ACC112 (cell line): Measurements from ENCODE around the gene KRTAP22-2.

Source experiments
- H2AFZ ChIP-seq: fragments of 200-600 bp; sonication (generic); one replicate; pipeline ENCODE4 v1.6.0; 2017; ENCODE audit warnings: antibody characterized with exemption, low read length; ENCODE audit not compliant: unreplicated experiment
- H3K27ac ChIP-seq: fragments of 200-600 bp; sonication (generic); 2 replicates; pipeline ENCODE4 v1.5.1; 2014; ENCODE audit warnings: low read depth, mild to moderate bottlenecking, antibody characterized with exemption, low read length, moderate library complexity
- H3K27me3 ChIP-seq: fragments of 200-600 bp; sonication (generic); 2 replicates; pipeline ENCODE4 v1.6.1; 2014; ENCODE audit warnings: mild to moderate bottlenecking, antibody characterized with exemption, low read length, moderate library complexity, mixed read lengths; ENCODE audit not compliant: insufficient read depth
- H3K36me3 ChIP-seq: fragments of 200-600 bp; sonication (generic); 2 replicates; pipeline ENCODE4 v1.6.1; 2016; ENCODE audit warnings: mild to moderate bottlenecking, antibody characterized with exemption, low read length, moderate library complexity, mixed read lengths; ENCODE audit not compliant: insufficient read depth
- H3K4me1 ChIP-seq: fragments of 200-600 bp; sonication (generic); one replicate; pipeline ENCODE4 v1.6.1; 2016; ENCODE audit warnings: low read length, mixed read lengths; ENCODE audit not compliant: insufficient read depth, unreplicated experiment, control insufficient read depth
- H3K4me3 ChIP-seq: fragments of 200-600 bp; sonication (generic); 2 replicates; pipeline ENCODE4 v1.5.1; 2014; ENCODE audit warnings: mild to moderate bottlenecking, low read depth, low read length
- H3K79me2 ChIP-seq: fragments of 200-600 bp; sonication (generic); one replicate; pipeline ENCODE4 v1.6.0; 2016; ENCODE audit warnings: low read length; ENCODE audit not compliant: control insufficient read depth, unreplicated experiment, insufficient read depth

The KRTAP22-2 gene

GRCh38 chr21:30613836-30614235 lies 23.6 kb upstream of the KRTAP22-2 start, which contains the start of gene KRTAP6-1:
TSS of gene KRTAP6-1 (minus strand) at chr21:30613930. CDS start at chr21:30613904, 26 bp downstream.
- Histone ChIP-seq H3K27ac (no peak within 1 kb of the TSS), H3K79me2 (no peaks in the 10 kb centered on the region), H3K4me1 (no peaks in the 10 kb centered on the region), H3K27me3 (no peaks in the 10 kb centered on the region), H3K4me3 (no peak within 1 kb of the TSS), H3K36me3 (no peaks in the 10 kb centered on the region), H2AFZ (no peak within 1 kb of the TSS)

- Histone ChIP-seq H3K36me3 (no peaks in the 10 kb centered on the region), H3K27ac (no peak overlapping the region), H3K4me3 (no peak overlapping the region), H2AFZ (no peak overlapping the region), H3K27me3 (no peaks in the 10 kb centered on the region), H3K4me1 (no peaks in the 10 kb centered on the region), H3K79me2 (no peaks in the 10 kb centered on the region)
Measured at GRCh38 chr21:30612132-30612531, 21.9 kb upstream of the KRTAP22-2 start.

- H3K27me3 ChIP-seq = no peaks in the 10 kb centered on the region
- no peak overlapping the region for H3K4me3 ChIP-seq
- H3K4me1 ChIP-seq = no peaks in the 10 kb centered on the region
- no peaks in the 10 kb centered on the region for H3K79me2 ChIP-seq
- H3K27ac ChIP-seq = no peak overlapping the region
- no peaks in the 10 kb centered on the region for H3K36me3 ChIP-seq
- no peak overlapping the region for H2AFZ ChIP-seq
Measured at GRCh38 chr21:30605968-30606367, 15.8 kb upstream of the KRTAP22-2 start.

- Histone ChIP-seq H3K79me2 (no peaks in the 10 kb centered on the region), H2AFZ (no peak within 1 kb of the TSS), H3K27ac (no peak within 1 kb of the TSS), H3K36me3 (no peaks in the 10 kb centered on the region), H3K4me3 (no peak within 1 kb of the TSS), H3K4me1 (no peaks in the 10 kb centered on the region), H3K27me3 (no peaks in the 10 kb centered on the region)
Measured at GRCh38 chr21:30600787-30601186, 10.6 kb upstream of the KRTAP22-2 start, which contains the start of gene KRTAP22-1. TSS of gene KRTAP22-1 (plus strand) at chr21:30601087.

- H3K4me1 ChIP-seq = no peaks in the 10 kb centered on the region
- no peaks in the 10 kb centered on the region for H3K36me3 ChIP-seq
- no peak within 1 kb of the TSS for H3K27ac ChIP-seq
- no peaks in the 10 kb centered on the region for H3K27me3 ChIP-seq
- H3K79me2 ChIP-seq = no peaks in the 10 kb centered on the region
- H2AFZ ChIP-seq = no peak within 1 kb of the TSS
- no peak within 1 kb of the TSS for H3K4me3 ChIP-seq
Measured at GRCh38 chr21:30598802-30599201, 8.6 kb upstream of the KRTAP22-2 start, which contains the start of gene KRTAP6-2. TSS of gene KRTAP6-2 (minus strand) at chr21:30598902. CDS start at chr21:30598874, 28 bp downstream.

GRCh38 chr21:30592140-30592539 lies 1.9 kb upstream of the KRTAP22-2 start, which contains the start of gene KRTAP6-3:
TSS of gene KRTAP6-3 (plus strand) at chr21:30592440. CDS start at chr21:30592446, 6 bp downstream.
- no peaks in the 10 kb centered on the region for H3K79me2 ChIP-seq
- no peaks in the 10 kb centered on the region for H3K27me3 ChIP-seq
- no peak within 1 kb of the TSS for H3K27ac ChIP-seq
- no peak within 1 kb of the TSS for H2AFZ ChIP-seq
- no peak within 1 kb of the TSS for H3K4me3 ChIP-seq
- no peaks in the 10 kb centered on the region for H3K36me3 ChIP-seq
- H3K4me1 ChIP-seq = no peaks in the 10 kb centered on the region

- H3K36me3 ChIP-seq = no peaks in the 10 kb centered on the region
- H3K4me3 ChIP-seq = no peak overlapping the region
- no peaks in the 10 kb centered on the region for H3K4me1 ChIP-seq
- H3K79me2 ChIP-seq = no peaks in the 10 kb centered on the region
- no peak overlapping the region for H2AFZ ChIP-seq
- no peaks in the 10 kb centered on the region for H3K27me3 ChIP-seq
- no peak overlapping the region for H3K27ac ChIP-seq
Measured at GRCh38 chr21:30582870-30583269, 7.3 kb downstream of the KRTAP22-2 start.

- H3K27ac ChIP-seq = no peak overlapping the region
- H3K4me1 ChIP-seq = no peaks in the 10 kb centered on the region
- H3K4me3 ChIP-seq = no peak overlapping the region
- no peaks in the 10 kb centered on the region for H3K36me3 ChIP-seq
- no peaks in the 10 kb centered on the region for H3K27me3 ChIP-seq
- H2AFZ ChIP-seq = no peak overlapping the region
- H3K79me2 ChIP-seq = no peaks in the 10 kb centered on the region
Measured at GRCh38 chr21:30580132-30580531, 10.1 kb downstream of the KRTAP22-2 start.

- no peak overlapping the region for H3K4me3 ChIP-seq
- H3K36me3 ChIP-seq = no peaks in the 10 kb centered on the region
- no peaks in the 10 kb centered on the region for H3K79me2 ChIP-seq
- H3K27ac ChIP-seq = no peak overlapping the region
- no peaks in the 10 kb centered on the region for H3K4me1 ChIP-seq
- H2AFZ ChIP-seq = no peak overlapping the region
- no peaks in the 10 kb centered on the region for H3K27me3 ChIP-seq
Measured at GRCh38 chr21:30579346-30579745, 10.9 kb downstream of the KRTAP22-2 start.

- no peak overlapping the region for H2AFZ ChIP-seq
- H3K79me2 ChIP-seq = no peaks in the 10 kb centered on the region
- no peaks in the 10 kb centered on the region for H3K36me3 ChIP-seq
- H3K4me1 ChIP-seq = no peaks in the 10 kb centered on the region
- no peaks in the 10 kb centered on the region for H3K27me3 ChIP-seq
- no peak overlapping the region for H3K4me3 ChIP-seq
- no peak overlapping the region for H3K27ac ChIP-seq
Measured at GRCh38 chr21:30577766-30578165, 12.4 kb downstream of the KRTAP22-2 start.

GRCh38 chr21:30567617-30568016 lies 22.6 kb downstream of the KRTAP22-2 start:
- H3K27me3 ChIP-seq = no peaks in the 10 kb centered on the region
- no peaks in the 10 kb centered on the region for H3K79me2 ChIP-seq
- H3K36me3 ChIP-seq = no peaks in the 10 kb centered on the region
- no peak overlapping the region for H2AFZ ChIP-seq
- no peak overlapping the region for H3K27ac ChIP-seq
- no peak overlapping the region for H3K4me3 ChIP-seq
- H3K4me1 ChIP-seq = no peaks in the 10 kb centered on the region
